Measurements from ENCODE around the gene NPIPB6.

- no peak for TF ChIP-seq EZH2phosphoT487 (IDR thresholded peaks at IDR 0.05; ENCODE audit: unreplicated experiment)
- no peak for TF ChIP-seq POLR2AphosphoS5 (IDR thresholded peaks at IDR 0.05; ENCODE audit: low read depth)
- TF ChIP-seq, protein P1, sequence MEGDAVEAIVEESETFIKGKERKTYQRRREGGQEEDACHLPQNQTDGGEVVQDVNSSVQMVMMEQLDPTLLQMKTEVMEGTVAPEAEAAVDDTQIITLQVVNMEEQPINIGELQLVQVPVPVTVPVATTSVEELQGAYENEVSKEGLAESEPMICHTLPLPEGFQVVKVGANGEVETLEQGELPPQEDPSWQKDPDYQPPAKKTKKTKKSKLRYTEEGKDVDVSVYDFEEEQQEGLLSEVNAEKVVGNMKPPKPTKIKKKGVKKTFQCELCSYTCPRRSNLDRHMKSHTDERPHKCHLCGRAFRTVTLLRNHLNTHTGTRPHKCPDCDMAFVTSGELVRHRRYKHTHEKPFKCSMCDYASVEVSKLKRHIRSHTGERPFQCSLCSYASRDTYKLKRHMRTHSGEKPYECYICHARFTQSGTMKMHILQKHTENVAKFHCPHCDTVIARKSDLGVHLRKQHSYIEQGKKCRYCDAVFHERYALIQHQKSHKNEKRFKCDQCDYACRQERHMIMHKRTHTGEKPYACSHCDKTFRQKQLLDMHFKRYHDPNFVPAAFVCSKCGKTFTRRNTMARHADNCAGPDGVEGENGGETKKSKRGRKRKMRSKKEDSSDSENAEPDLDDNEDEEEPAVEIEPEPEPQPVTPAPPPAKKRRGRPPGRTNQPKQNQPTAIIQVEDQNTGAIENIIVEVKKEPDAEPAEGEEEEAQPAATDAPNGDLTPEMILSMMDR (conservative IDR thresholded peaks at IDR 0.05; ENCODE audit: low read depth in 2 of 2) = no peak
- no peak for TF ChIP-seq CREB1 (CRISPR knock-in tag; IDR thresholded peaks at IDR 0.05; ENCODE audit: low read depth)
- TF ChIP-seq EZH2 (IDR thresholded peaks at IDR 0.05; ENCODE audit: low read depth, unreplicated experiment) = no peak
- no peak for TF ChIP-seq REST (IDR thresholded peaks at IDR 0.05; ENCODE audit: unreplicated experiment)
- no peak for TF ChIP-seq ZNF331 (CRISPR knock-in tag; IDR thresholded peaks at IDR 0.05; ENCODE audit: low read depth)
- TF ChIP-seq ZNF114 (CRISPR knock-in tag; IDR thresholded peaks at IDR 0.05) = no peak
- TF ChIP-seq NANOG (IDR thresholded peaks at IDR 0.05; ENCODE audit: borderline replicate concordance) = no peak
- TF ChIP-seq JUNB (IDR thresholded peaks at IDR 0.05; ENCODE audit: unreplicated experiment) = no peak
- TF ChIP-seq ZNF462 (CRISPR knock-in tag; IDR thresholded peaks at IDR 0.05) = no peak
- no peak for TF ChIP-seq STAT1 (IDR thresholded peaks at IDR 0.05; ENCODE audit: unreplicated experiment)
These were observed 51.4 kb downstream of the NPIPB6 start for GRCh38 chr16:28311913-28312312.
